Stomach (tissue), 9 donors: ENCODE results near the gene MAMDC2. TPM values are rescaled to one million over a fixed set of nuclear protein-coding genes. Genes with fewer than 3 reads are reported as not detected.

Source experiments
- DNase-seq, 2 donors: peaks; one replicate each; pipeline versions ENCODE4 v3.0.0 to v3.0.0-alpha.2; 2013 to 2019
- H3K27ac ChIP-seq, 5 donors: fragments of 200-600 bp in 4 of 5; sonication (generic) in 4 of 5; one replicate each; pipeline ENCODE4 v1.5.1; 2013 to 2019; ENCODE audit warnings: mild to moderate bottlenecking in 1 of 5, moderate library complexity in 1 of 5
- H3K27me3 ChIP-seq, 3 donors: fragments of 200-600 bp; sonication (generic); one replicate each; pipeline ENCODE4 v1.5.1; 2017 to 2019; ENCODE audit warnings: mixed run types in 1 of 3
- H3K36me3 ChIP-seq, 4 donors: fragments of 200-600 bp; sonication (generic); 1 replicate in 3 of 4; 2 replicates in 1 of 4; pipeline ENCODE4 v1.5.1; 2016 to 2019
- H3K4me1 ChIP-seq, 4 donors: fragments of 200-600 bp; sonication (generic); one replicate each; pipeline ENCODE4 v1.5.1; 2016 to 2019
- H3K4me3 ChIP-seq, 4 donors: fragments of 200-600 bp; sonication (generic) in 3 of 4; one replicate each; pipeline ENCODE4 v1.5.1; 2016 to 2019; ENCODE audit warnings: mild to moderate bottlenecking in 1 of 4
- H3K9me3 ChIP-seq, 4 donors: fragments of 200-600 bp; sonication (generic); one replicate each; pipeline ENCODE4 v1.5.1; 2016 to 2019
- CTCF ChIP-seq, 7 experiments: fragments of 450-650 bp in 4 of 7; fragments of 200-600 bp in 3 of 7; sonication (generic) in 3 of 7; IDR thresholded peaks; one replicate each; pipeline ENCODE4 v1.5.1; 2016 to 2019; ENCODE audit warnings: antibody characterized with exemption in 7 of 7, control low read depth in 2 of 7, mild to moderate bottlenecking in 1 of 7
- EP300 ChIP-seq: sonication (generic); formaldehyde crosslinking; IDR thresholded peaks from one replicate; pipeline ENCODE4 v1.6.1; 2017; ENCODE audit warnings: antibody characterized with exemption
- POLR2A ChIP-seq, 4 donors: fragments of 450-650 bp; IDR thresholded peaks; one replicate each; pipeline ENCODE4 v1.6.1; 2016; ENCODE audit warnings: antibody characterized with exemption in 4 of 4, control low read depth in 2 of 4, mild to moderate bottlenecking in 1 of 4, moderate library complexity in 1 of 4
- POLR2AphosphoS5 ChIP-seq, 3 donors: sonication (generic); formaldehyde crosslinking; IDR thresholded peaks; one replicate each; pipeline ENCODE4 v1.6.1; 2016; ENCODE audit warnings: antibody characterized with exemption in 3 of 3
- WGBS, 5 donors: extraction: QIAGEN DNeasy Blood & Tissue Kit in 3 of 5; methylation state at CpG; one replicate each; pipeline versions ENCODE4 v1.1.5 to v1.1.7; 2013 to 2018; 5-methylcytosine and 5-hydroxymethylcytosine counted together
- intact Hi-C: fragments of 100-400 bp; cut with DNase I; formaldehyde crosslinking; loops from one replicate; pipeline ENCODE4 v1.15.1; 2023; ENCODE audit warnings: low total_unique reads
- polyA plus RNA-seq, 3 donors: library from polyadenylated mRNA; stranded (reverse); fragments of 200-250 nt; gene quantifications; one replicate each; pipeline ENCODE4 v1.2.3, GENCODE V29; 2013
- total RNA-seq, 5 donors: library from RNA; depleted of rRNA; stranded (reverse); fragments of >200 nt; gene quantifications; one replicate each; pipeline versions ENCODE4 v1.1.0 to v1.2.3, GENCODE V29; 2014 to 2016
- donor health status: healthy with polysubstance abuse.
- donor health status: Bipolar disorder and iron deficiency.
- donor health status: healthy.

The MAMDC2 gene
- total and polyA plus RNA-seq, 8 donors = 7.0 to 91.4 (median 22.0) TPM

DNA sequence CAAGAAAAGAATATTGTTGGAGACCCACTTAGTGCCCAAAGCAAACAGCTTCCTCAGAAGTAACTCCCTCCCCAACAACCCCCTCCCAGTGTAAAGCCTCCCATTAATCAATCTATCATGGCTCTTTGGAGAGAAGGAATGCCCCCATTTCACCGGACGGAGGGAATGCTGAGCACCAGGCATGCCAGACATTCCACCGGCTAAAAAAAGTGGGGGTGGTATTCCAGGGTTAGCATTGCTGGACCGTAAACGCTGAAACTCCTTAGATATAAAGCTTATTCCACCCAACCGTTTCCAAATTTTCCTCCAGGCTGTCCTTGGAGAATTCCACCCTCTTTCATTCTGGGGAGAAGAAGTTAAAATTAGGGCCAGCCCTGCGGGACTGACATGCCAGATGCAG, 363 bp upstream of the MAMDC2 start:
- peaks cover 0 to 20% (median 8%) of the 10 kb centered on the region in 3 donors for H3K27me3 ChIP-seq
- peak overlapping the region; percentile 16 to 88 (median 82) for H3K27ac ChIP-seq
- H3K4me3 ChIP-seq = peak overlapping the region; percentile 53 to 68 (median 61)
- intact Hi-C loops = no loop called here
- TF ChIP-seq POLR2A (IDR thresholded peaks at IDR 0.05) = no peak
- no peak for TF ChIP-seq POLR2AphosphoS5 (IDR thresholded peaks at IDR 0.05)
- no peak for TF ChIP-seq CTCF (IDR thresholded peaks at IDR 0.05)
- no peak for TF ChIP-seq EP300
- H3K36me3 ChIP-seq = no peaks in the 10 kb centered on the region
- H3K4me1 ChIP-seq = peaks cover 1 to 64% (median 38%) of the 10 kb centered on the region in 4 donors
- H3K9me3 ChIP-seq = no peaks in the 10 kb centered on the region
- DNase-seq = no peak
- 11 to 28% (median 13%) methylated on average over 7 of the region's 7 CpGs for WGBS, 5 donors

- Histone ChIP-seq H3K36me3 (no peaks in the 10 kb centered on the region), H3K27me3 (peaks cover 0 to 20% (median 8%) of the 10 kb centered on the region in 3 donors), H3K4me1 (peaks cover 14 to 78% (median 50%) of the 10 kb centered on the region in 4 donors), H3K9me3 (no peaks in the 10 kb centered on the region), H3K27ac (peak overlapping the region; percentile 16 to 88 (median 82)), H3K4me3 (peak overlapping the region; percentile 53 to 68 (median 61))
- TF ChIP-seq POLR2A (IDR thresholded peaks at IDR 0.05) (no peak), EP300 (no peak), CTCF (IDR thresholded peaks at IDR 0.05) (no peak), POLR2AphosphoS5 (IDR thresholded peaks at IDR 0.05) (no peak)
- peak; percentile 31 to 47 for DNase-seq
- intact Hi-C loops = no loop called here
- 3 to 13% (median 12%) methylated on average over 19 to 26 of the region's 26 CpGs for WGBS, 5 donors
These were observed 1.1 kb downstream of the MAMDC2 start for GRCh38 chr9:70044490-70045307.

DNA sequence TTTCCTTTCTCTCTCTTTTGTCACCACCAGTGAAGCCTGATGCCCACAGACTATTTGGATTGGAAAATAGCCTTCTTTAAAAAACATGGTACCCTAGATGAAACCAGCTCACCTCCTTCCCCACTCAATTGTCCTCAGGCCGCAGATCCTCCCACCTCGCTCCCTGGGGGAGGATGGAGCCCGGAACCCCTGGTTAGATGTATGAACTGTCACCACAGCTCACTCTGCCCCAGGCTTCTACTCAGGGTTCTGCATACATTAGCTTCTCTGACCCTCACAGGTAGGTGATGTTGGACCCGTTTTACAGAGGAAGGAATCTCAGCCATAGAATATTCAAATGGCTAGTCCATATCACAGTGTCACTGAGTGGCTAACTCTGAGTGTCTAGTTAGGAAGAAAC, 1.8 kb downstream of the MAMDC2 start:
- H3K4me3 ChIP-seq = peak overlapping the region; percentile 53 to 68 (median 61)
- 73 to 95% (median 91%) methylated on average over 4 of the region's 4 CpGs for WGBS, 5 donors
- intact Hi-C loops = no loop called here
- no peak for DNase-seq
- TF ChIP-seq EP300 (no peak), POLR2AphosphoS5 (IDR thresholded peaks at IDR 0.05) (no peak), POLR2A (IDR thresholded peaks at IDR 0.05) (no peak), CTCF (IDR thresholded peaks at IDR 0.05) (no peak)
- peaks cover 14 to 79% (median 51%) of the 10 kb centered on the region in 4 donors for H3K4me1 ChIP-seq
- H3K27ac ChIP-seq = peak overlapping the region in 4 of 5 donors; percentile 49 to 88 (median 82)
- H3K36me3 ChIP-seq = no peaks in the 10 kb centered on the region
- H3K27me3 ChIP-seq = peaks cover 0 to 20% (median 8%) of the 10 kb centered on the region in 3 donors
- no peaks in the 10 kb centered on the region for H3K9me3 ChIP-seq

GRCh38 chr9:70046274-70047070, 2.8 kb downstream of the MAMDC2 start:
- Histone ChIP-seq H3K4me3 (peak overlapping the region; percentile 21 to 68 (median 58)), H3K27ac (peak overlapping the region in 4 of 5 donors; percentile 49 to 88 (median 82)), H3K4me1 (peaks cover 14 to 84% (median 52%) of the 10 kb centered on the region in 4 donors)

More at GRCh38 chr9:70046274-70047070, 2.8 kb downstream of the MAMDC2 start:
- DNase-seq = no peak
- H3K27me3 ChIP-seq = peaks cover 0 to 20% (median 8%) of the 10 kb centered on the region in 3 donors
- intact Hi-C loops = no loop called here
- H3K36me3 ChIP-seq = no peaks in the 10 kb centered on the region
- WGBS, 5 donors = 48 to 67% (median 59%) methylated on average over 7 of the region's 7 CpGs
- no peaks in the 10 kb centered on the region for H3K9me3 ChIP-seq
- TF ChIP-seq POLR2AphosphoS5 (IDR thresholded peaks at IDR 0.05) (peak in 1 of 3 donors; percentile 26), POLR2A (IDR thresholded peaks at IDR 0.05) (no peak)
